Fibroblast of skin of back (primary cell): Measurements from ENCODE around the gene SRD5A2.
A peak's percentile ranks its signal among the peaks of the same experiment; 100 is the strongest.
"Not testable (repeated sequence)": the region's sequence is repeated elsewhere in the genome, so short reads cannot be mapped to it uniquely, and the experiment has no call there.

Experiments
- DNase-seq: peaks from one replicate; pipeline ENCODE4 v3.0.0-alpha.2; 2013

Gene SRD5A2

GRCh38 chr2:31531101-31531500 lies 49.6 kb downstream of the SRD5A2 start:
- DNase-seq, result no peak

- DNase-seq, result no peak
These were observed 51.5 kb downstream of the SRD5A2 start for GRCh38 chr2:31529256-31529655.

GRCh38 chr2:31528823-31529222 lies 51.9 kb downstream of the SRD5A2 start:
- DNase-seq, result no peak

GRCh38 chr2:31526946-31527732 lies 53.6 kb downstream of the SRD5A2 start:
- DNase-seq, result peak; percentile 23

GRCh38 chr2:31525876-31526275 lies 54.9 kb downstream of the SRD5A2 start:
- no peak for DNase-seq

- no peak for DNase-seq
These were observed 56.1 kb downstream of the SRD5A2 start for GRCh38 chr2:31524592-31524991.

- peak; percentile 60 for DNase-seq
These were observed 56.8 kb downstream of the SRD5A2 start for GRCh38 chr2:31523871-31524492.

- DNase-seq, result no peak
These were observed 58.0 kb downstream of the SRD5A2 start for GRCh38 chr2:31522786-31523185.

- DNase-seq, result no peak
These were observed 63.1 kb downstream of the SRD5A2 start for GRCh38 chr2:31517442-31518203.

GRCh38 chr2:31515586-31515985 lies 65.2 kb downstream of the SRD5A2 start:
- DNase-seq, result no peak

GRCh38 chr2:31513553-31513952 lies 67.2 kb downstream of the SRD5A2 start:
- DNase-seq, result no peak

GRCh38 chr2:31511376-31511775 lies 69.4 kb downstream of the SRD5A2 start:
- DNase-seq, result peak; percentile 37

- no peak for DNase-seq
These were observed 75.6 kb downstream of the SRD5A2 start for GRCh38 chr2:31505111-31505510.

GRCh38 chr2:31504311-31504710 lies 76.4 kb downstream of the SRD5A2 start:
- no peak for DNase-seq

- DNase-seq, result not testable (repeated sequence)
These were observed 84.3 kb downstream of the SRD5A2 start for GRCh38 chr2:31496451-31496874.

GRCh38 chr2:31489339-31489738 lies 91.4 kb downstream of the SRD5A2 start:
- peak; percentile 59 for DNase-seq

GRCh38 chr2:31483246-31483645 lies 97.5 kb downstream of the SRD5A2 start:
- no peak for DNase-seq

GRCh38 chr2:31476511-31477180 lies 104.1 kb downstream of the SRD5A2 start:
- DNase-seq, result peak; percentile 77

- DNase-seq, result peak; percentile 80
These were observed 105.0 kb downstream of the SRD5A2 start for GRCh38 chr2:31475692-31476091.

GRCh38 chr2:31474296-31474695 lies 106.4 kb downstream of the SRD5A2 start:
- DNase-seq, result no peak
